DMS53 treated with DMSO at 0.1 percent for 48 hours (cell line): ENCODE data around the gene PRR14.
"Not testable (repeated sequence)": the region's sequence is repeated elsewhere in the genome, so short reads cannot be mapped to it uniquely, and the experiment has no call there.

Experiments
- DNase-seq: peaks from one replicate; lab custom pipeline; 2025; ENCODE audit not compliant: unreplicated experiment; lab: John Stamatoyannopoulos, UW

PRR14 gene

GRCh38 chr16:30688701-30689100 is 37.9 kb downstream of the PRR14 start:
- DNase-seq, result no peak

GRCh38 chr16:30691907-30692306 is 41.1 kb downstream of the PRR14 start:
- no peak for DNase-seq

DNA sequence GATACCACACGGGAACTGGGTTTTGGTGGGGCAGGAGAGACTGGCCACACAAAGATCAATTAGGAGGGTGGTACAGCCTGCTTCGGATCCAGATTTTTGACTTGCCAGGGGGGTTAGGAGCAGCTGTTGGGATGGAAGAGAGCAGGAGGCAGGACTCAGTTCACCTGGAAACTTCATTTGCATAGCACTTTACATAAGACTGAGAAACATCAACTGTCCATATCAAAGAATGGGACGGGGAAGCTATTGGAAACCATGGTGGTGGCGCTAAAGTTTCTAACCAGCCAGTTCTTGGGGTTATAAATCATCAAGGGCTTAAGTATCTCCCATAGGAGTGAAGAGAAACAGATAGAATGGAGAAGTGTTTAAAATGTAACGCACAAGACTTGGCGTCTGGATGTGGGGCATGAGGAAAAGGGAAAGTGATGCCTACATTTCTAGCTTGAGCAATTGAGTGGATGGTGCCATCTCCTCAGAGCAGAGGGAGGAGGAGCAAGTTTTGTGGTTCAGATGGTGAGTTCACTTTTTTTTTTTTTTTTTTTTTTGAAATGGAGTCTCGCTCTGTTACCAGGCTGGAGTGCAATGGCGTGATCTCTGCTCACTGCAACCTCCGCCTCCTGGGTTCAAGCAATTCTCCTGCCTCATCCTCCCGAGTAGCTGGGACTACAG is 41.8 kb downstream of the PRR14 start:
- DNase-seq, result no peak

DNA sequence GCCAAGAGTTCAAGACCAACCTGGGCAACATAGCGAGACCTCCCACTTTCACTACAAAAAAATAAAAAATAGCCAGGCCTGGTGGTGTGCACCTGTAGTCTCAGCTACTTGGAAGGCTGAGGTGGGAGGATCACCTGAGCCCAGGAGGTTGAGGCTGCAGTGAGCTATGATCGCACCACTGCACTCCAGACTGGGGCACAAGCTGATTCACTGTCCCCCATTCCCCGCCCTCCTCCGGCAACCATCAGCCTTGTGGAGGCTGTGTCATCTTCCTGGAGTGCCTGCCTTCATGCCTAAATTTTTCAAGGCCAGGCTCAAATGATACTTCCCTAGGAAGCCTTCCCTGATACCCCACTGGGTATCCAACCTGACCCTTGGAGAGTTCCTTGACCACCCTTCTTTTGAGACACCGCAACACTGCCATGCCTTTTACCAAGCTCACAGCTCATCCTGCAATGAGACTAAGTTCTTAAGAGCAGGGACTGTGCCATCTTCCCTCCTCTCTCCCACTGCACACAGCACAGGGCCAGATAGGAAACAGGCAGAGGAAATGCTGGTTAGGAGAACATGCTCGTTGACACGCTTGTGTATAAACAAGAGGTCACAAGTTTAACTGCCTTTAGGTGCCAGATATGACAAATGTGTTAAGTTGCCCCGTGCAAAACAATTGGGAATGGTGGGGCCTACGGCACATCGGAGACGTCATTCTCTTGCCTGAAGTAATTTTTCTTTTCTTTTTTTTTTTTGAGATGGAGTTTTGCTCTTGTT is 44.4 kb downstream of the PRR14 start:
- no peak for DNase-seq

GRCh38 chr16:30696646-30697045 is 45.9 kb downstream of the PRR14 start:
- not testable (repeated sequence) for DNase-seq

GRCh38 chr16:30697264-30698138 is 46.7 kb downstream of the PRR14 start:
- peak; percentile 83 for DNase-seq

DNA sequence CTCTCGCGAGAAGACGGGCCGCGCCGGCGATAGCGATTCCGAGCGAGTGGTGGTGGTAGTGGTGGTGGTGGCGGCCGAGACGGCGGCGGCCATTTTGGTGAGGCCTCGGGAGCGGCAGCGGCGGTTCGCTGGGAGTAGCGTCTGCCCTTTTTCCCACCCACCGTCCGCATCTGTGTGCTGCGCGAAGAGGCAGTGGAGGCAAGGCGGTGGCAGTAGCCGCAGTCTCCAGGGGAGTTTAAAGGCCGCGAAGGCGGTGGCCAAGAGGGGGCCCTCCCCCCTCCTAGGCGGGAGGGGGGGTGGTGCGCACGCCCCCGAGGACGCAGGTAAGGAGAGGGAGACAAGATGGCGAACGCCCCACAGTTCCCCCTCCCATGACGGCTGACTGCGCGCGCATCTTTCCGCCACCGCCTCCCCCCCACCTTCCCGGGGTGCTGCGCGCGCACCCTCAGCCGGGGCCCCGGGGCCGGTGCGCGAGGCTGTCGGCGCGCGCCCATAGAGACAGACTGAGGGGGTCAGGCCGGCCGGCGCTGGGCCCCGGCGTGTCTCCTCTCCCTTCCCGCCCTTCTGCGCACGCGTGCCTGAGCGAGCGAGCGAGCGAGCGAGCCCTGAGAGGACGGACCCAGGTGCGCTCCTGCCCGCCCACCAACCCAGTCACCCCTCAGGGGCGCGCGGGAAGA is 47.5 kb downstream of the PRR14 start:
- DNase-seq, result peak; percentile 50

DNA sequence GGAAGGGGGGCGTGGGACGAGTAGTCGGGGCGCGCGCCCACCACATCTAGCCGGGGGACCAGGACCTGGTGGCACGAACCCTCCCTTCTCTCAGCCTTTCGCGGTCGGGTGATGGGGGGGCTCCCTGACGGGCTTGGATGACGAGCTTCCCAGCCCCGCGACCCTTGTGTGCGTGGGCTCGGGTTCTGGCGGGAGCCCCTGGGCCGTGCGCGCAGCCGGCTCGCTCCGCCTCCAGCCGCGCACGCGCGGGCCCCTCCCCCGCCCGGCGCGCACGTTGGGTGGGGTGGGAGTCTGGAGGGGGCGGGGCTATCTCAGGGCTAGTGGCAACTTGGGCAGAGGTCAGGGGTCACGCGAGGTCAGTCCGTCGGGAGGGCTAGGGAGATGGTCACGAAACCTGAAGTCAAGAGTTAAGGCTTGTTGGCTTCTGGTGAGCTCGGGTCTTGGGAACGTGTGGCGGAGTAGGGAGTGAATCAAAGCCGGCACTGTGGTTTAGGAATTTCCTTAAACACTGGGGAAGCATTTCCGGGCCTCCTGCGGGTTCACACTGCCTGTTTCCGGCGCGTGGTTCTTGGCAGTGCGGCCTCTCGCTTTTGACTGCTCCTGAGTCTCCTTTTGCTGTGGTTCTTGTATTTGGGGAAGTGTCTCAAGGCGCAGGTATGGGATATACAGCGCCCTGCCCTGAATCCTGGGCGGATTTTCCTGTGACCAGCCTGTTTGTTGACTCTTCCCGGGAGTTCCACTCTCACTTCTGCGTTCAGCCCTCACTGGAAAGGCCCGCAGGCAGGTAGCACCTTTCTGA is 48.3 kb downstream of the PRR14 start, which contains the start of gene SRCAP:
SRCAP (plus strand) TSS at position 356 of the 799 bp plus-strand sequence. CDS start 1,654 bp downstream, outside the sequence.
- peak; percentile 33 for DNase-seq

DNA sequence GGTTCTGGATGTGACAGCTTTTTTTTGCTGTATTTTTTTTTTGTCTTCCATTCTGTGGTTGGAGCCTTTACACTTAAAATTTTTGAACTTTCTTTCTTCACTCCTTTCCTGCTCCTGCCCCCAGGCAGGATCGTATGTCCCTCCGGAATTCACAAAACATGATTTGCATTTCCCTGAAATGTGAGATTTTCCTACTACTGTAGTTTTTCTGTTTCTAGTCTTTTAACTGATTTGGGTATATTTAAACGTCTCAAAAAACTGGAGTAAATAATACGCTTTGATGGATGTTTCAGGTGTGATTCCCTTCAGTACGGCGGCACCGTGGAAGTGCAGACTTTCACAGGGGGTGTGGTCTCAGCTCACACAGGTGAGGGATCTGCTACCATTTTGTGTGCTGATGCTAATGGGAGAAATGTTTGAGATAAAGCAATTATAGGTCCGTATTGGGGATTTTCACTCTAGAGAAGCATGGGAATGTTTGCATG is 48.9 kb downstream of the PRR14 start:
- no peak for DNase-seq

DNA sequence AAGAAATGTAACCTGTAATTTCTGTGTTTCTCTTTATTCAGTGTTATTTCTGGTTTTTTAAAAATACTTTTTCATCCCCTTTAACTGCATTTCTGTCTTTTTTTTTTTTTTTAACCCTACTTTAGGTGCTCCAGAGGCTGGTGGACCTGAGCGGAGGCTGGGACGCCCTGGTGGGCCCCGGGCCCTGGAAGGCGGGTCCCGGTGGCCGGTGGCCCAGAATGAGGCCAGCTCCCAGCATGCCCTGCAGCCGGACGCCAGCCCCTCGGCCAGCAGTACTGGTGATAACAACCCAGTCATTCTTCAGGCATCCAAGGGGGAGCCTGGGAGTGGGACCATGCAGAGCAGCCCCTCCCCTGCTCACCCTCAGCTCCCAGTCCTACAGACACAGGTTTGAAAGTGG is 49.7 kb downstream of the PRR14 start:
- no peak for DNase-seq

DNA sequence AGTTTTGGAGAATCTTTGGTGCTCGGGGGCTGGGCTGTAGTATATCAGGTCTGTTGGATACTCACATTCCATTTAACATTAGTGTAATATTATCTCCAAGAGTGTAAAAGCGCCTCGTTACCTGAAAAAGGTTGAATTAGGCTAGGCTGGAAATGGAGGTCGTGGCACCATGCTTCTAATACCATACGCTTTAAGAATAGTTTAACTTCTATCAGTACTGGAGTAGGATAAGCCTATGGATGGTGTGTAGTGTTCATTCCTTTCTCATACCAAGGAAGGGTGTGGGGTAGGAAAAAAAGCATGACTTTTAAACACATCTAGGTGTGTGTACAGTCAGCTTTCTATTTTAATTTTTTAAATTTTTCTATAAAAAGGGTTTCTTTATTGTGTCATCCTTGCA is 50.2 kb downstream of the PRR14 start:
- DNase-seq, result no peak

DNA sequence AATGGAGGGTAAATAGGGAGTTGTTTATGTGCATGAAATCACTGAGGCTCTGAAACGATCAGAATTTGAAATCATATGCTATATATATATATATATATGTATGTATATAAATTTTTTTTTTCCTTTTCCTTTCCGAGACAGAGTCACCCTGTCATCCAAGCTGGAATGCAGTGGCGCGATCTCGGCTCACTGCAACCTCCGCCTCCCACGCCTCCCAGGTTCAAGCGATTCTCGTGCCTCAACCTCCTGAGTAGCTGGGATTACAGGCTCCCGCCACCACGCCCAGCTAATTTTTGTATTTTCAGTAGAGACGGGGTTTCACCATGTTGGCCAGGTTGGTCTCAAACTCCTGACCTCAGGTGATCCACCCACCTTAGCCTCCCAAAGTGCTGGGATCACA is 52.3 kb downstream of the PRR14 start:
- not testable (repeated sequence) for DNase-seq

GRCh38 chr16:30703971-30704370 is 53.2 kb downstream of the PRR14 start:
- DNase-seq, result no peak
